ENCODE results near the gene CCR6.
"Not testable (repeated sequence)": the region's sequence is repeated elsewhere in the genome, so short reads cannot be mapped to it uniquely, and the experiment has no call there.

Gene CCR6

DNA sequence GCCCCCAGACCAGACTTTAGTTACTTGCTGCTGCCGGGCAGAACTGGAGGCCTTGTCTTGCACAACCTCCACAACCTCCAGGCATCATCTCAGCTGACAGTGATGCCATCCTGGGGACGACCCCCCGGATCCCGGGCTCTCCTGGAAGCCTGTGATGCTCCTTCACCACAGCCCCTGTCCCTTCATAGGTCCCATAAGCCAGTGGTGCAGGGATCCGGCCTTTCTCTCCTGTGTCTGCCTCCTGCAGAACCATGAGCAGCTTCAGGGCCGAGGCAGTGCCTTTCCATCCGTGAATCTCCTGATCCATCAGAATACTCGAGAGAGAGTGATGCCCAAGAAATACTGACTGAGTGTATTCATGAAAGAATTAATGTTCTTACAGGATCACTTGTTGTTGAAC, 57.2 kb downstream of the CCR6 start:
- DNase-seq, result not testable (repeated sequence)

DNA sequence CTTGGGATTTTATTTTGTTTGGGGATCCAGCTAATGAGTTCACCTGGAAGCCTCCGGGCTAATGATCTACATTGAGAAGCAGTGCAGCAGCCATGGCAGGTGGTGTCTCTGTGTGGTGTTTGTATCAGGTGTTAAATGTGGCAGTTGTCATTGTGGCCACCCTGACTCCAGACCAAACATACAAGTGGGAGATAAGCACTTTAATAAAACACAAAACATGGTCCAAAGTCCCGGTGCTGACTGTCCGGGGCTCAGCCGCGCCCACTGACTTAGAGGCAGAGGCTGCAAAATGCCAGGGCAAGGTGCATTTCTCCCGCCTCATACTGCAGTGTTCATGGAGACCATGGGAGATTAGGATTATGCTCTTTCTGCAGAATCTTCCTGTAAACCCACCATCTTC, 58.5 kb downstream of the CCR6 start:
- DNase-seq, result not testable (repeated sequence)

DNA sequence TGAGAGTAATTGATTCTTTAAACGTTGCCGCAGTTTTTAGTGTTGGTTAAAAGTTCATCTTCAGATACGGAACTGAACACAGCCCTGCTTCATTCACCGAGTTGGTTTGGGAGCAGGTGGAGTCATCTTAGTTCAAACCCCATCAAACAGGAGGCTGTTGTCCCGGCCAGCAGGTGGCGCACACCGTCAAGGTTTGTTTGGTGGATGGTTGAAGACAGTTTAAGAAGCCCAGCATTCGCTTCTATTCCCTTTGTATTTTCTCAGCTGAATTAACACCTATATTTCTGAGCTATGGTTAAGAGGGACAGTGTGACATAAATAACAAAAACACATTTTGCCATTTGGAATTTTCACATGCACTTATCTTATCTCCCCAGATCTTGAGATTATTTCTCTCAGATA, 60.0 kb downstream of the CCR6 start:
- DNase-seq, result not testable (repeated sequence)

DNA sequence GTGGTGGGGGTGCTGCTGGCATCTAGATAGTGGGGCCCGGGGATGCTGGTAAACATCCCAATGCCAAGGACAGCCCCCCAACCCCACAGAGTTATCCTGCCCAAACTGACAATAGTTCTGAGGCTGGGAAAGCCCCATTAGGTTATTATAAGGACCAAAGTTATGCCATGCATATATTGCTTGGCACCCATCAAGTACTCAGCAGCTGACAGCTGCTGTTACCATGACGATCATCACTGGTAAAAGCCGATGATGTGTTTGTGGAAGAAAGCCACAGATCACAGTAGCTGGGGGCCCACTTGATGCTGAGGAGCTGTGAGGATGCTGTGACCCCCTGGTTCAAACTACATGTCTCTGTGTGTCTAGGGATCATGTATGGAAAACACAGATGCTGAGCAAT, 62.2 kb downstream of the CCR6 start:
- not testable (repeated sequence) for DNase-seq

DNA sequence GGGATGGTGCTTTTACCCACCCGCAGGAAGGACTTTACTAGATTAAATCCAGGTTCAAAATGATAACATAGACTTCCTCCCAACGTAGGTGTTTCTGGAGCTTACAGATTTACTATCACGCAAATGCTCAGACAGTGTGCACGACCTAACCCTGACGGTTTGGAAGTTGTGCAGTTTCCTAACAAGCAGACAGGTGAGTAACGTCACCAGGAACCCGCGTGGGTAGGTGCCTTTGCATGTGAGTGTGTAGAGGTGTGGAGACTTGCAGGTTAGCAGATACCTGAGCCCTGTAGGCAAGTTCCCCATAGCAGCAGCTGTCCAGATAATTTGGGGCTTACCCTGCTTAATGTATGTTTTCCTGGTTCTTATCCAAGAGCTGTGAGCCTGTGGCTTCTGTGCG, 64.4 kb downstream of the CCR6 start:
- not testable (repeated sequence) for DNase-seq
